D721Med (cell line): ENCODE results near the gene EDN2.

ENCODE experiments used
- DNase-seq: peaks from one replicate; pipeline ENCODE4 v3.0.0; 2011; ENCODE audit warnings: low spot score; ENCODE audit not compliant: insufficient read length
- FAIRE-seq: peaks from 2 replicates; lab custom pipeline; 2011; peaks lifted over from hg19 to GRCh38; lab: Jason Lieb, UNC
- TF ChIP-seq, protein P1 (sequence below): IDR thresholded peaks from 2 replicates; pipeline ENCODE4 v1.5.1; 2012; ENCODE audit warnings: mild to moderate bottlenecking, control low read depth; ENCODE audit not compliant: insufficient read depth; ENCODE audit errors: missing control alignments

EDN2 gene

DNA sequence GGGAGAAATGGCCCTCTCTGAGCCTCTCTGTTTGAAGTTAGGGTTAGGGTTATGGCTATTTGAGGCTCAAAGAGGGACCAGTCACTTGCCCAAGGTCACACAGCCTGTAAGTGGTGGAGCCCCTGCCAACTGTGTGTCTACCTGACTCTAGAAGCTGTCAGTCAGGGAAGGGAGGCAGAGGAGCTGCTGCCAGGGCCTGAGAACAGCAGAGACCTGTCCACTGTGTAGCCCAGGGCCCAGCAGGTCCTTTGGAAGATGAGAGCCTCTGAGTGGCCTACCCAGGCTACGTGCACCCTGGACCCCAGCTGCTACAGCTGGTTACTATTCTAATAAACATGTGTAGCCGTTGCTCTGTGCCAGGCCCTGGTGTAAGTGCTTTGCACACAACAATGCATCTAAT, 15.1 kb upstream of the EDN2 start:
- TF ChIP-seq, protein P1, sequence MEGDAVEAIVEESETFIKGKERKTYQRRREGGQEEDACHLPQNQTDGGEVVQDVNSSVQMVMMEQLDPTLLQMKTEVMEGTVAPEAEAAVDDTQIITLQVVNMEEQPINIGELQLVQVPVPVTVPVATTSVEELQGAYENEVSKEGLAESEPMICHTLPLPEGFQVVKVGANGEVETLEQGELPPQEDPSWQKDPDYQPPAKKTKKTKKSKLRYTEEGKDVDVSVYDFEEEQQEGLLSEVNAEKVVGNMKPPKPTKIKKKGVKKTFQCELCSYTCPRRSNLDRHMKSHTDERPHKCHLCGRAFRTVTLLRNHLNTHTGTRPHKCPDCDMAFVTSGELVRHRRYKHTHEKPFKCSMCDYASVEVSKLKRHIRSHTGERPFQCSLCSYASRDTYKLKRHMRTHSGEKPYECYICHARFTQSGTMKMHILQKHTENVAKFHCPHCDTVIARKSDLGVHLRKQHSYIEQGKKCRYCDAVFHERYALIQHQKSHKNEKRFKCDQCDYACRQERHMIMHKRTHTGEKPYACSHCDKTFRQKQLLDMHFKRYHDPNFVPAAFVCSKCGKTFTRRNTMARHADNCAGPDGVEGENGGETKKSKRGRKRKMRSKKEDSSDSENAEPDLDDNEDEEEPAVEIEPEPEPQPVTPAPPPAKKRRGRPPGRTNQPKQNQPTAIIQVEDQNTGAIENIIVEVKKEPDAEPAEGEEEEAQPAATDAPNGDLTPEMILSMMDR = no peak

DNA sequence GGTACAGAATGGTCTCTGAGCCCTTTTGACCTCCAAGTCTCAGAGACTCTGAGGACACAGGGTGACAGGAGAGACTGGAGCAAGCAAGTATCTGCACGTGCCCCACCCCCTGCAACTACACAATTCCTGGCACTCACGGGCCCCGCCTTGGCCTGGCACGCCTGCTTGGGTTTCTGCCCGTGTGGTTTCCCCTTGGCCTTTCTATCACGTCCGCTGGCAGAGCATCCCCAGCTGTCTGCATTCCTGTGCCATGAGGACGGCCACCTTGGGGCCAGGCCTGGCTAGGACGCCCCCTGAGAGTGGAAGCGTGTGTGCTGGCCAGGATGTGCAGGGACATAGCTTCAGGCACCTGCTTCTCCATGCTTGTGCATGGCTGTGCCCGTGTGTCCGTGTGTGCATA, 14.3 kb upstream of the EDN2 start:
- FAIRE-seq (no peak), DNase-seq (no peak)
- TF ChIP-seq, protein P1 = no peak

More for the DNA sequence above, 15.1 kb upstream of the EDN2 start:
- DNase-seq (no peak), FAIRE-seq (no peak)

DNA sequence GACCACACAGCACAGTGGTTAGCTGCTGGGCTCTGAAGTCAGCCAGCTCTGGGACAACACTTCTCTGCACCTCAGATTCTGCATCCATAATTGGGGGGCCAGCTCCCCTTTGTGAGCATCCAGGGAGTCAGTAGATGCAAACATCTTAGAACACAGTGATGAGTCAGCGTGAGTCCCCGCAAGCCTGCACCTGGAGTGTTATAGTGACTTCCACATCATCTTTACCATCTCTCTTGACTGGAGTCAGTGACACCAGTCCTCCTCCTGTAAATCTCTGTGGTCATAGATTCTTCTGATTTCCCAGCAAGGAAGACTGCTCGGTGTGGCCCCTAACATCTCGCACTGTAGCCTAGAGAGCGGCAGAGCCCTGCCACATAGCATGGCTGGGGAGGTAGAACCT, 13.9 kb upstream of the EDN2 start:
- DNase-seq (no peak), FAIRE-seq (no peak)

DNA sequence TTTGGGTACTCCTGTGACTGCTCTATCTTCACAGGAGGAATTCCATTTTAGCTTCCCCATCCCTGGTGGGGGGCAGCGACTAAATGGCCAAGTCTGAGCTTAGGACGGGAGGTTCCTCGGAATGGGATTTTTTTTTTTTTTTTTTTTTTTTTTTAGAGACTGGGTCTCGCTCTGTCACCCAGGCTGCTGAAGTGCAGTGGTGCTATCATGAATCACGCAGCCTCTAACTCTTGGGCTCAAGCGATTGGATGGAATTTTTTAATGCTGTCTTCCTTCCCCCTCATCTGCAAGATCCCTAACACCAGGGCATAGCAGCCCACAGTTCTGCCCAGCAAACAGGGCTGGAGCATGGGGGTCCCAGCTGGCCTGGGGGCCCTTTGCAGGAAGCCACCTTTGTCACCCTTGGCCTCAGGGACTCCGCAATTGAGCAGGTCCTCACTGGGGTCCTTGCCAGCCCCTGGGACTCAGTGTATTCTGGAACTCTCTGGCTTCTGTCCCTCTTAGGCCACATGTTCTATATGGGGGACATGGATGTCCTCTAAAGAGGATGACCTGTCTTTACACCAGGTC, 13.1 kb upstream of the EDN2 start:
- DNase-seq (no peak), FAIRE-seq (no peak)
- TF ChIP-seq, protein P1 = no peak

More for the DNA sequence above, 13.9 kb upstream of the EDN2 start:
- TF ChIP-seq, protein P1 = no peak

DNA sequence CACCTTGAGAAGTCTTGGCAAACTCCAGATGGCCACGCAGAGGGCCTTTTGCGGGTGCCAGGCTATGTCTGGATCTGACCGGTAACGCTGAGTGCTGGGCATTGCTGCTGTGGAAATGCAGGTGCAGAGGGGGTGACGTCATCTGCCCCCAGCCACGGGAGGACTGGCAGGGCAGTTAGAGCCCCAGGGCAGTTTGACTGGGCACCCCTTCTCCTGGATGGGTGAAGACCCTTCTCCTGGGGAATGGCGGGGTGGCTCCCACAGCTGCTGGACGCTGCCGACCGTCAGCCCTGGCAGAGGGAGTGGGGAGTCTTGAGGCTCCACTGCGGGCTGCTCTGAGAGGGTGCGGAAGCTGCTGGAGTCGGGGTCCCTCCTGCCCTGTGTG, 12.6 kb upstream of the EDN2 start:
- TF ChIP-seq, protein P1 = no peak
- FAIRE-seq = no peak
- DNase-seq = no peak

DNA sequence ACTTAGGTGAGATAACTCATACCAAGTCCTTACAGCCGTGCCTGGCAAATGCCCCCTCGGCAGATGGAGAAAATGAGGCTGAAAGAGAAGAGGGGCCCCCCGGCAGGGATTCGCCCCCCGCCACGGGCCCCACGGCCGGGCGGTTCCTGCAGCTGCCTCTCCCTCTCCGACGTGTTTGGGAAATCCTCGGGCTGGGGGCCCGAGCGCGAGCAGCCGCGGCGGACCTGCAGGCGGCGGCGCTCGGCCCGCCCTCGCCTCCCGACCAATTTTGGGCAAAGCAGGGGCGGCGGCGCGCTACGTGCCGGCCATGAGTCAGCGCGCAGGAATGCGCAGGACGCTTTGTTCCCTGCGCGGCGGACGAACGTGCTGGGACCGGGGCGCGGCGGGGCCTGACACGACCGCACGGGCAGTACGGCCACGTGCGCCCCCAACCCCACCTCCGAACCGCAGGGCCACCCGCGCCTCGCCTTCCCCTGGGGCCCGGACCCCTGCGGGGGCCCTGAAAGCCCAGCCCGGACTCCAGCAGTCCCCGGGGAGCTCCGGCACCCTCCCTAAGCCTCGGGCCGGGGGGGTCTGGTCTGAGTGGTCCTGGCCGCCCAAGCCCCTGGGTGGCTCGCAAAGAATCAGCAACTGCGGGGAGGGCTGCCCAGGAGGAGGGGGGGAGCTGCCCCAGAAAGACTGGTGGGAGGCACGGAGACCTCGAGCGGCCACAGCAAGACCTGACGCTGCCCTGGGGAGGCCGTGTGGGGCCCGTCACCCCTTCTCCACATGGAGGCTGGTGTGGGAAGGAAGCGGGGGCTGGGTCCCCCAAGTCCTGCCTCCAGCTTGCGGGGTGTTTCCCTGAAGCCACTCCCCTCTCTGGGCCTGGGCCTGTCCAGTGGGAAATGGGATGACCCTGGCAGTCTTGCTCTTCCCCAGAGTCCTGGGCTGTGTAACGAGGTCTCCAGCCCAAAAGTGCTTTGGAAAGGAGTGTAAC, 11.9 kb upstream of the EDN2 start:
- FAIRE-seq (no peak), DNase-seq (no peak)
- TF ChIP-seq, protein P1 = no peak
